SU-DHL-6 (cell line): Measurements from ENCODE around the gene MAP2K5.

Source experiments
- H2AFZ ChIP-seq: fragments of 200-600 bp; sonication (generic); 2 replicates; pipeline ENCODE4 v1.6.1; 2014; ENCODE audit warnings: low read depth, mild to moderate bottlenecking, moderate library complexity, mixed read lengths, antibody characterized with exemption, low read length; ENCODE audit not compliant: severe bottlenecking
- H3F3A ChIP-seq: fragments of 200-600 bp; shearing (Covaris generic); 2 replicates; pipeline ENCODE4 v1.6.0; 2016; ENCODE audit warnings: antibody characterized with exemption, mild to moderate bottlenecking; ENCODE audit not compliant: insufficient read depth
- H3K27ac ChIP-seq: fragments of 200-600 bp; sonication (generic); 2 replicates; pipeline ENCODE4 v1.5.1; 2016; ENCODE audit warnings: low read depth, mild to moderate bottlenecking, low read length, moderate library complexity, mixed read lengths
- H3K27me3 ChIP-seq: fragments of 200-600 bp; sonication (generic), shearing (Covaris generic); 2 replicates; pipeline ENCODE4 v1.6.0; 2014; ENCODE audit warnings: mild to moderate bottlenecking, low read length
- H3K36me3 ChIP-seq: fragments of 200-600 bp; sonication (generic); 2 replicates; pipeline ENCODE4 v1.6.1; 2014; ENCODE audit warnings: mild to moderate bottlenecking, low read length, mixed read lengths
- H3K4me2 ChIP-seq: fragments of 300-600, 200-600 bp; shearing (Covaris generic), sonication (generic); 2 replicates; pipeline ENCODE4 v1.6.0; 2014; ENCODE audit warnings: low read length, low read depth, mild to moderate bottlenecking; ENCODE audit not compliant: poor library complexity, severe bottlenecking
- H3K4me3 ChIP-seq: fragments of 200-600 bp; sonication (generic); 2 replicates; pipeline ENCODE4 v1.5.1; 2014; ENCODE audit warnings: antibody characterized with exemption, low read length, mild to moderate bottlenecking, mixed read lengths; ENCODE audit not compliant: insufficient read depth, poor library complexity, severe bottlenecking
- H3K79me2 ChIP-seq: fragments of 200-600 bp; sonication (generic); 2 replicates; pipeline ENCODE4 v1.6.1; 2014; ENCODE audit warnings: mild to moderate bottlenecking, low read length, moderate library complexity; ENCODE audit not compliant: insufficient read depth
- H3K9ac ChIP-seq: fragments of 200-600 bp; sonication (generic); 2 replicates; pipeline ENCODE4 v1.7.0; 2014; ENCODE audit warnings: mild to moderate bottlenecking, low read length
- H3K9me2 ChIP-seq: fragments of 200-600 bp; sonication (generic); replicated peaks from 2 replicates; pipeline ENCODE4 v1.6.1; 2014; ENCODE audit warnings: low read length; ENCODE audit not compliant: insufficient read depth
- H3K9me3 ChIP-seq: fragments of 200-600 bp; sonication (generic); 2 replicates; pipeline ENCODE4 v1.6.1; 2014; ENCODE audit warnings: low read length, mixed read lengths; ENCODE audit not compliant: insufficient read depth
- H4K20me1 ChIP-seq: fragments of 200-600 bp; sonication (generic); 2 replicates; pipeline ENCODE4 v1.6.1; 2014; ENCODE audit warnings: low read depth, mild to moderate bottlenecking, antibody characterized with exemption, low read length, moderate library complexity, mixed read lengths
- EZH2phosphoT487 ChIP-seq: fragments of 200-600 bp; sonication (generic), shearing (Covaris generic); conservative IDR thresholded peaks from 2 replicates; pipeline ENCODE4 v1.6.1; 2018; ENCODE audit warnings: mild to moderate bottlenecking, antibody characterized with exemption, low read length, moderate library complexity, mixed read lengths
- TF ChIP-seq, protein P1 (sequence below): fragments of 200-600 bp; sonication (generic); IDR thresholded peaks from one replicate; pipeline ENCODE4 v1.5.1; 2017; ENCODE audit warnings: antibody characterized with exemption, mild to moderate bottlenecking, low read length, moderate library complexity; ENCODE audit not compliant: insufficient read depth, poor library complexity, severe bottlenecking

The MAP2K5 gene

DNA sequence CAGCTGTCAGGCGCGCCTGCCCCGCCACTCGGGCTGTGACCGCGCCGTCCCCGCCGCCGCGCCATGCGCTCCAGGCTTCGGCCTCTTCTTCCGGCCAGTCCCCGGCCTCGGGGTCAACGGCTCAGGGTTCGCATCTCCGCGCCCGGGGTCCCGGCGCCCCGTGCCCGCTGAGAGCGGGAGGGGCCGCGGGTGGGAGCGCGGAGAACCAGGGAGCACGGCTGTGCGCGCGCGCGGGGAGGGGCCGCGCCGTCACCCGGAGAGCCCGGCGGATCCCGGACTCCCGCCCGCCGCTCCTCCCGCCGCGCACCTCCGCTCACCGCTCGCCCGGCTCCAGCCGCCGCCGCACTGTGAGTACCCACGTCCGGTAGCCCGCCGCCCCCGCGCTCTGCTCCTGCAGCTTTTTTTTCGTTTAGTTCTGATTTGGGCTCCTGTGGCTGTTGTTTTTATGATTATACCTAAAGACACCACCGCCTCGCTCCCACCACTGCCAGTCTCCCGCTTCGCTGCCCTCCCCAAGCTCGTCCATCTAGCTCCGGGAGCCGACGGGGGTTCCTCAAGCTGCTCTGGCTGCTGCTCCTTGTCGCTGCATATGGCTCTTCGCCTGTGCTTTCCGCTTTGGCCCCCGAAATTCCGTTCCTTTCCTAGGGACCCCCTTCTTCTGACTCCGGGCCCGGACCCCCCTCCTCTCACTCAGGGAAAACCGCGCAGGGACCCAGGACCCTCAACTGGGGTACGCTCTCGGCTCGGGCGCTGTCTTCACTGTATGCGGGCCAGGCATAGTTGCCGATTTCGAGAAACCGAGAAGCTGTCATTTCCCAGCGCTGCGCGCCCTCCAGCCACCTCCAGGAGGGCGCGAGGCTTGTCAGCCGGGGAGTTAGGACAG, 281.1 kb downstream of the MAP2K5 start:
- H3K27ac ChIP-seq = no peak overlapping the region
- H3K4me2 ChIP-seq = peak overlapping the region; percentile 54
- H3K9me3 ChIP-seq = no peaks in the 10 kb centered on the region
- H3F3A ChIP-seq = no peaks in the 10 kb centered on the region
- peak overlapping the region; percentile 14; the same call in 1 of the 2 replicates for H3K9ac ChIP-seq
- H3K27me3 ChIP-seq = no peaks in the 10 kb centered on the region
- TF ChIP-seq, protein P1, sequence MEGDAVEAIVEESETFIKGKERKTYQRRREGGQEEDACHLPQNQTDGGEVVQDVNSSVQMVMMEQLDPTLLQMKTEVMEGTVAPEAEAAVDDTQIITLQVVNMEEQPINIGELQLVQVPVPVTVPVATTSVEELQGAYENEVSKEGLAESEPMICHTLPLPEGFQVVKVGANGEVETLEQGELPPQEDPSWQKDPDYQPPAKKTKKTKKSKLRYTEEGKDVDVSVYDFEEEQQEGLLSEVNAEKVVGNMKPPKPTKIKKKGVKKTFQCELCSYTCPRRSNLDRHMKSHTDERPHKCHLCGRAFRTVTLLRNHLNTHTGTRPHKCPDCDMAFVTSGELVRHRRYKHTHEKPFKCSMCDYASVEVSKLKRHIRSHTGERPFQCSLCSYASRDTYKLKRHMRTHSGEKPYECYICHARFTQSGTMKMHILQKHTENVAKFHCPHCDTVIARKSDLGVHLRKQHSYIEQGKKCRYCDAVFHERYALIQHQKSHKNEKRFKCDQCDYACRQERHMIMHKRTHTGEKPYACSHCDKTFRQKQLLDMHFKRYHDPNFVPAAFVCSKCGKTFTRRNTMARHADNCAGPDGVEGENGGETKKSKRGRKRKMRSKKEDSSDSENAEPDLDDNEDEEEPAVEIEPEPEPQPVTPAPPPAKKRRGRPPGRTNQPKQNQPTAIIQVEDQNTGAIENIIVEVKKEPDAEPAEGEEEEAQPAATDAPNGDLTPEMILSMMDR = no peak
- no peak for TF ChIP-seq EZH2phosphoT487
- no peaks in the 10 kb centered on the region for H3K79me2 ChIP-seq
- no peak overlapping the region for H2AFZ ChIP-seq
- no peaks in the 10 kb centered on the region for H3K36me3 ChIP-seq
- no peaks in the 10 kb centered on the region for H3K9me2 ChIP-seq
- H3K4me3 ChIP-seq = peak overlapping the region; percentile 47
- no peaks in the 10 kb centered on the region for H4K20me1 ChIP-seq

DNA sequence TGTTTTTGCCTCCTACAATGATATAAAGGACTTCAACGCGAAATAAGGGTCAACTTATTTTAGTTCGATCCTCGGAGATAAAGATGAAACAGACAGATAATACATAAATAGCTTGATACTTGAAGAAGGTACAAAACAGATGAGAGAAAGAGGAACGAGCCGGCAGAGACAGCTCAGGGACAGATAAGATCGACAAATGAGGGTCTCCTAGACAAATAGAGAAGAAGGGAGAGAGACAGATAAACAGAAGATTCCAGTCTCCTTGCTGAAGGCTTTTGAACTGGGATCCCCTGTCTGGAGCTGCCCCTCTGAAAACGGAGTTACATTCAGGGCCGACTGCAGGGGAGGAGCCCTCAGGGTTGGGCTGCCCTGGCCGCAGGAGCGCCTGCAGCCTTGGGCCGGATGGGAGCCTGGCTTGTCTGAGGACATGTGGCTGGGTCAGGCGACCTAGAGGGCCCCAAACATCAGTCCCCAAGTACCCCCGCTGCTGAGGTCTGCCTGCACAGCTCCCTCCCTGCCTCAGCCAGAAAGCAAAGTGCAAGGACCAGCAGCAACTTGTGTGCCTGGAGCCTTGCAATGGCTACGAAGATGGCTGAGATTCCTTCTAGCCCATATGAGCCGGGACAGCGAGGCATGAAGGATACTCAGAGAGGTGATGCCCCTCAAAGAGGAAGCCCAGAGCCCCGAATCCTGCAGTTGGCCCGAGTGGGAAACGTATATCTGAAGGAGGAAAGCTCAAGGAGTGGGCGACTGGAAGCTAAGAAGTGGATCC, 281.9 kb downstream of the MAP2K5 start:
- Histone ChIP-seq H3K27me3 (no peaks in the 10 kb centered on the region), H3K36me3 (no peaks in the 10 kb centered on the region), H3F3A (no peaks in the 10 kb centered on the region), H2AFZ (no peak overlapping the region), H3K27ac (no peak overlapping the region), H3K9ac (no peak overlapping the region; the same call in 1 of the 2 replicates), H3K4me2 (peak overlapping the region; percentile 54), H3K9me3 (no peaks in the 10 kb centered on the region), H3K4me3 (no peak overlapping the region), H3K79me2 (no peaks in the 10 kb centered on the region), H3K9me2 (no peaks in the 10 kb centered on the region), H4K20me1 (no peaks in the 10 kb centered on the region)
- TF ChIP-seq, protein P1 = no peak
- no peak for TF ChIP-seq EZH2phosphoT487

DNA sequence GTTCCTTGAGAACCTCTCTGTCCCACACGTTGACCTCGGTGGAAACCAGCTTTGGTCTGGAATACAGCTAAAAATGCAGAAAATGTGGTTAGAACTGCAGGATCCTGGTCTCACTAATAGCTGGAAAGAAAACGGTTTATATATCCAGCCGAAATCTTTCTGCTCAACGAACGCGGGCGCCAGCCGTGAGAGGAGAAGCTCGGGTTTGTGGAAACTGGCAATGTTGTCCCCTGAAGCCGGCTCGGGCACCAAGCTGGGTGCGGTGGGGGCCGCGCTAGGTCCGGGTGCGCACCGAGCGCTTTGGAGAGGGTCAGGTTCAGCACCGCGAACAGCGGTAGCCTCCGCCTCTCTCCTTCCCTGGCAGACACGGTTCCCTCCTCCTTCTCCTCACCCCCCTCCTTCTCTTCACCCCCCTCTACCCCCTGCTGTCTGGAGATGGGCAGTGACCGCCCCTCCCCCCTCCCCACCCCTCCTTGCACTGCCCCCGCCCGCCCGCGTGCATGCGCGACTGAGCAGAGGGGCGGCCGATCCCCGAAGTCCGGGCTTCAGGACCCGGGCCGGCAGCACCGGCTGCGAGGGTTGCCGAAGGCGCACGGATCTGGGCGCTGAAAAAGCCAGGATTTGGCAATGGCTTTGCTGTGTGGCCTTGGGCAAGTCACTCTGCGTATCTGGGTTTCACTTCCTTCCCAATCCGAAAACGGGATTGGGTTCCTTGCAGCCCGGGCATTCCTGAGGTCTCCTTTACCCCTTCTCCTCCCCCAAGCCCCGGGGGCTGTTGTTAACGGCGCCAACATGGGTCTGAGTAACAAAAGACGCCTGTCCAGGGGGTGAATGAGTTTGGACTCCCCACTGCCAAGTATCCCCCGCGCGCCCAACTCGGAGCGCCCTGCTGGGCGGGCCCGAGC, 282.7 kb downstream of the MAP2K5 start, which contains the start of gene SKOR1:
Gene SKOR1, plus strand, starts transcription at position 534 of the 905 bp plus-strand sequence. Its CDS starts 94 bp downstream, at position 628.
- no peak within 1 kb of the TSS for H2AFZ ChIP-seq
- H3K36me3 ChIP-seq = no peaks in the 10 kb centered on the region
- no peaks in the 10 kb centered on the region for H3K27me3 ChIP-seq
- H3K79me2 ChIP-seq = no peaks in the 10 kb centered on the region
- H3F3A ChIP-seq = no peaks in the 10 kb centered on the region
- no peaks in the 10 kb centered on the region for H3K9me3 ChIP-seq
- TF ChIP-seq EZH2phosphoT487 = no peak
- TF ChIP-seq, protein P1 = no peak
- no peaks in the 10 kb centered on the region for H3K9me2 ChIP-seq
- no peak within 1 kb of the TSS for H3K9ac ChIP-seq
- H4K20me1 ChIP-seq = no peaks in the 10 kb centered on the region
- no peak within 1 kb of the TSS for H3K4me2 ChIP-seq
- H3K4me3 ChIP-seq = no peak within 1 kb of the TSS
- H3K27ac ChIP-seq = no peak within 1 kb of the TSS
